Left lung (tissue), 10 donors: ENCODE data around the gene ATPAF1. TPM values are rescaled to one million over a fixed set of nuclear protein-coding genes. Genes with fewer than 3 reads are reported as not detected.

ENCODE experiments used
- ATAC-seq: fragments of 200-7000 bp; cut with Tn5 transposase; one replicate; pipeline ENCODE4 v1.9.1; 2020; ENCODE audit warnings: moderate library complexity
- DNase-seq, 4 donors: peaks; one replicate each; pipeline ENCODE4 v3.0.0-alpha.2; 2013 to 2020
- H3K27ac ChIP-seq, 2 donors: fragments of 200-600 bp; sonication (generic) in 1 of 2; one replicate each; pipeline versions ENCODE4 v1.5.0 to v1.8.0; 2020 to 2021
- H3K27me3 ChIP-seq, 2 donors: fragments of 200-600 bp; sonication (generic) in 1 of 2; one replicate each; pipeline versions ENCODE4 v1.5.0 to v1.8.0; 2020 to 2021
- H3K36me3 ChIP-seq, 2 donors: fragments of 200-600 bp; sonication (generic) in 1 of 2; one replicate each; pipeline versions ENCODE4 v1.5.0 to v1.8.0; 2020 to 2021
- H3K4me1 ChIP-seq, 2 donors: fragments of 200-600 bp; one replicate each; pipeline ENCODE4 v1.8.0; 2021
- H3K4me3 ChIP-seq, 2 donors: fragments of 200-600 bp; sonication (generic) in 1 of 2; one replicate each; pipeline versions ENCODE4 v1.5.0 to v1.8.0; 2020 to 2021; ENCODE audit warnings: mild to moderate bottlenecking in 1 of 2
- H3K9me3 ChIP-seq, 2 donors: fragments of 200-600 bp; sonication (generic) in 1 of 2; one replicate each; pipeline versions ENCODE4 v1.5.0 to v1.8.0; 2020 to 2021
- intact Hi-C, 2 donors: fragments of 100-400 bp; cut with DNase I; formaldehyde crosslinking; loops; one replicate each; pipeline versions ENCODE4 v1.11.2 to v1.14.2; 2022
- polyA plus RNA-seq, 6 donors: library from polyadenylated mRNA; unstranded; fragments of 120-200 nt; gene quantifications; one replicate each; pipeline ENCODE4 v1.2.1, GENCODE V29; 2013; ENCODE audit not compliant: insufficient read length in 6 of 6
- total RNA-seq, 2 donors: library from RNA; stranded (reverse); fragmentation: NEBNext Ultra II Directional; extraction: Animal tissue kit (Norgen Biotek cat#: 25700); gene quantifications; one replicate each; pipeline ENCODE4 v1.2.1, GENCODE V29; 2021
- TF ChIP-seq, protein P1 (sequence below), 2 donors: fragments of 200-600 bp; sonication (generic) in 1 of 2; IDR thresholded peaks; one replicate each; pipeline versions ENCODE4 v1.5.0 to v1.8.0; 2021; ENCODE audit warnings: antibody characterized with exemption in 2 of 2
- donor health status: DM: no; HTN: yes; CAD: no.
- donor health status: DM: no; HTN: no; CAD: no.

The ATPAF1 gene
- total and polyA plus RNA-seq, 8 donors, result 34.3 to 90.0 (median 76.4) TPM

DNA sequence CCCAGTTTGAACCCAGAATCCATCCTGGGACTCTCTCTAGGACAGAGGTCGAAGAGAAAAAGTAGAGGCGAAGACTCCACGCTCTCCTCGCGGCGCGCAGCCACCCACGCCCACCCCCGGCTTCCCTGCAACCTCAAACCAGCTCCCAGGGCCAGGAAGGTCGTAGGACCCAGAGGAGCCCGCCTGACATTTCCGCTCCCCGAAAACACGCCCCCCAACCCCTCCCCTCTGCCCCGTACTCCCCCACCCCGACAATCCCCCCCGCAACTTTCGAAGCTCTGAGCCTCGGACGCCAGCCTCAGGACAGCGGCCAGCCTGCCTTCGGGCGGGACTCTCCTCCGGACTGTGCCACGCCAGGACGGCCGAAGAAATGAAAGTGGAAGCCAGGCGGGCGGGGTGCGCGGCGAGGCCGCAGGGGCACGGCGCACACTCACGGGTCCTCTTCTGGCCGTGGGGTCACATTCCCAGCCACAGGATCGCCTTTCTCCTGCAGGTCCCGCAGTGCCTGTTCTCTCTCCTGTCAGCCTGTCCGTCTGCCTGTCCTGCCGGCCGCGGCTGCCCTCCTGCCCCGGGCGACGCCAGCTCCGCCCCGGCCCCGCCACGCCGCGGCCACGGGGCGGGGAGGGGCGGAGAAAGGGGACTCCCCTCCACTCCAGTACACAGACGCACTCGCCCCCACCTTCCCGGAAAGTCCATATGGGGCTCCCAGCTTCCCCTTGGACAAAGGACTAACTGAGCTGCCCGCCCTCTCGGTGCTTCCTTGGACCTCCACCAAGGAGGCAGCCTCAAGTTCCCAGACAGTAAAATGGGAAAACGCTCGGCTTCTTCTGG, 51.7 kb downstream of the ATPAF1 start, which contains the start of gene MOB3C:
Gene MOB3C (minus strand): TSS at position 535 of the 831 bp plus-strand sequence. CDS start 3,490 bp downstream, outside the sequence.
- peaks cover 0 to 15% of the 10 kb centered on the region in 2 donors for H3K36me3 ChIP-seq
- peak; percentile 64 to 93 (median 88) for DNase-seq
- TF ChIP-seq, protein P1, sequence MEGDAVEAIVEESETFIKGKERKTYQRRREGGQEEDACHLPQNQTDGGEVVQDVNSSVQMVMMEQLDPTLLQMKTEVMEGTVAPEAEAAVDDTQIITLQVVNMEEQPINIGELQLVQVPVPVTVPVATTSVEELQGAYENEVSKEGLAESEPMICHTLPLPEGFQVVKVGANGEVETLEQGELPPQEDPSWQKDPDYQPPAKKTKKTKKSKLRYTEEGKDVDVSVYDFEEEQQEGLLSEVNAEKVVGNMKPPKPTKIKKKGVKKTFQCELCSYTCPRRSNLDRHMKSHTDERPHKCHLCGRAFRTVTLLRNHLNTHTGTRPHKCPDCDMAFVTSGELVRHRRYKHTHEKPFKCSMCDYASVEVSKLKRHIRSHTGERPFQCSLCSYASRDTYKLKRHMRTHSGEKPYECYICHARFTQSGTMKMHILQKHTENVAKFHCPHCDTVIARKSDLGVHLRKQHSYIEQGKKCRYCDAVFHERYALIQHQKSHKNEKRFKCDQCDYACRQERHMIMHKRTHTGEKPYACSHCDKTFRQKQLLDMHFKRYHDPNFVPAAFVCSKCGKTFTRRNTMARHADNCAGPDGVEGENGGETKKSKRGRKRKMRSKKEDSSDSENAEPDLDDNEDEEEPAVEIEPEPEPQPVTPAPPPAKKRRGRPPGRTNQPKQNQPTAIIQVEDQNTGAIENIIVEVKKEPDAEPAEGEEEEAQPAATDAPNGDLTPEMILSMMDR (IDR thresholded peaks at IDR 0.05), result no peak
- H3K27me3 ChIP-seq, result no peaks in the 10 kb centered on the region
- peak within 1 kb of the TSS; percentile 83 to 86 for H3K4me3 ChIP-seq
- H3K4me1 ChIP-seq, result peaks cover 21 to 56% of the 10 kb centered on the region in 2 donors
- no peaks in the 10 kb centered on the region for H3K9me3 ChIP-seq
- peak within 1 kb of the TSS; percentile 84 to 85 for H3K27ac ChIP-seq
- intact Hi-C loops, result no loop called here
- peak; percentile 92 for ATAC-seq

DNA sequence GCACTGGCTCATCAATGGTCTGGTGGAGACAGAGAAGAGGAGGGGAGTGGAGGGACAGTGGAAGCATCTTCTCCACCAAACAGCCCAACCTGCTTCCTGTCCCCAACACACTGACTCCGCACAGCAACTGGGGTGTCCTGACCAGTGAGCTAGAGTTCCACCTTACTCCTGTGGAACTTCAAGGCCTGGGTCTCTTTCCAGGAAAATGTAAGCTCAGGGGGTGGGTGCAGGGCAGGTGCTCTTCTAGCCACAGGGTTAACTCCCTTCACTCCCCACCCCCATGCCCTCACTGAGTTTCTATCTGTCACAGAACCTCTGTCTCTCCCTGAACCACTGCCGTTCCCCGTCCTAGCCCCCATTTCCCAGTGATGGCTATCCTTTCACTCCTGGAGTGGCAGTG, 52.4 kb downstream of the ATPAF1 start:
- ATAC-seq (no peak), DNase-seq (no peak)
- TF ChIP-seq, protein P1 (IDR thresholded peaks at IDR 0.05), result no peak
- Histone ChIP-seq H3K4me3 (peak overlapping the region; percentile 83 to 86), H3K27me3 (no peaks in the 10 kb centered on the region), H3K4me1 (peaks cover 21 to 60% of the 10 kb centered on the region in 2 donors), H3K27ac (peak overlapping the region; percentile 84 to 85), H3K36me3 (peaks cover 0 to 15% of the 10 kb centered on the region in 2 donors), H3K9me3 (no peaks in the 10 kb centered on the region)
- intact Hi-C loops, result no loop called here

DNA sequence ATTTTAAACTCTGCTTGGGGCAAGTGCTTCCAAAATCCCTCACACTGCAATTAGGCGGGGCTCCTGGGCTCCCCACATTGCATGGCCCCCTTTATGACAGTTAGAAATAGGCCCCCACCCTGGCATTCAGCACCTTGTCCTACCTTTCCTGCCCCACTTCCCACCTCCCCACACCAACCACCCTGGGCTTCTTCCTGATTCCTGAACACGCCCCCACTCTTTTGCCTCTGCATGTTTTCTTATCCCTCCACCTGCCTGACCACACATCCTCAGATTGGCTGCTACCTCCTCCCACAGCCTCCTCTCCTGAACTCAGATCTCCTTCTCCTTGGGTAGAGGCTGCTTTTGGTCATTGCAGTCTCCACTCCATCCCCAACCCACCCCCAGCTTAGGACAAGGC, 53.1 kb downstream of the ATPAF1 start:
- Histone ChIP-seq H3K4me3 (peak overlapping the region in 1 of 2 donors; percentile 83), H3K9me3 (no peaks in the 10 kb centered on the region), H3K27me3 (no peaks in the 10 kb centered on the region), H3K36me3 (peaks cover 0 to 22% of the 10 kb centered on the region in 2 donors), H3K27ac (peak overlapping the region in 1 of 2 donors; percentile 63), H3K4me1 (peaks cover 21 to 60% of the 10 kb centered on the region in 2 donors)
- intact Hi-C loops, result no loop called here
- ATAC-seq, result no peak
- no peak for DNase-seq
- TF ChIP-seq, protein P1 (IDR thresholded peaks at IDR 0.05), result no peak

DNA sequence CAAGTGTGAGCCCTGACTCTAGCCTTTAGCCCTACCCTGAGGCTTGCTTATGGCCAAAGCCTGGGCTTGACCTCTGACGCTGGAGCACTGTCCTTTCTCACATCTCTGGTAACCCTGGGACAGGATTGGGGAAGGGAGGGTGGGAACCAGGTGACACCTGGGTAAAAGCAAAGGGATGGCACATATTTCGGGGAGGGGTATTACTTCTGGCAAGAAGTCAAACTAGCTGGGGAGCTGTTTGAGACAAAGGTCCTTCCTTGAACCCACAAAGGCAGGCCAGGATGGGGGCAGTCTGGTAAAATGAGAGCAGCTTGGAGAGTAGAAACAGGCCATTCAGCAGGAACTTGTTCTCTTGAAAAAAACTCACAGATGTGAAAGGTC, 53.6 kb downstream of the ATPAF1 start:
- ATAC-seq (no peak), DNase-seq (no peak)
- Histone ChIP-seq H3K27ac (peak overlapping the region in 1 of 2 donors; percentile 63), H3K4me3 (peak overlapping the region in 1 of 2 donors; percentile 83), H3K4me1 (peaks cover 21 to 60% of the 10 kb centered on the region in 2 donors), H3K27me3 (no peaks in the 10 kb centered on the region), H3K9me3 (no peaks in the 10 kb centered on the region), H3K36me3 (peaks cover 0 to 26% of the 10 kb centered on the region in 2 donors)
- intact Hi-C loops, result no loop called here
- TF ChIP-seq, protein P1 (IDR thresholded peaks at IDR 0.05), result no peak
